ENCODE data around the gene RFFL.

GRCh38 chr17:34974179-34974578, 89.3 kb downstream of the RFFL start:
- TF ChIP-seq CTCF (IDR thresholded peaks at IDR 0.05 in 2 of 3, conservative IDR thresholded peaks at IDR 0.05 in 1 of 3; ENCODE audit: insufficient read depth in 2 of 3, low read depth in 1 of 3, low read length in 3 of 3) = no peak
- no peak for TF ChIP-seq BCLAF1 (IDR thresholded peaks at IDR 0.05; ENCODE audit: borderline replicate concordance in 1 of 2, control insufficient read depth in 1 of 2, low read depth in 2 of 2, low read length in 1 of 2)
- no peak for TF ChIP-seq LARP7 (IDR thresholded peaks at IDR 0.05)
- TF ChIP-seq ZNF146 (CRISPR knock-in tag; IDR thresholded peaks at IDR 0.05; ENCODE audit: unreplicated experiment) = no peak
- no peak for TF ChIP-seq REST (IDR thresholded peaks at IDR 0.05; ENCODE audit: borderline replicate concordance)
- no peak for TF ChIP-seq REST (CRISPR knock-in tag; IDR thresholded peaks at IDR 0.05; ENCODE audit: low read depth)
- TF ChIP-seq NFE2L1 (tag; IDR thresholded peaks at IDR 0.05; ENCODE audit: borderline replicate concordance, low read depth) = no peak
- TF ChIP-seq HOXB6 (CRISPR knock-in tag; IDR thresholded peaks at IDR 0.05; ENCODE audit: borderline replicate concordance) = no peak
- no peak for TF ChIP-seq BRD9 (IDR thresholded peaks at IDR 0.05; ENCODE audit: low read depth, partially characterized antibody)

All from K562 (cell line).